GM19035 (cell line): ENCODE measurements around the gene C2orf76.

Experiments used
- ATAC-seq: cut with Tn5 transposase; IDR thresholded peaks from one replicate; pipeline ENCODE4 v1.9.1; 2021; ENCODE audit not compliant: unreplicated experiment

Gene C2orf76

GRCh38 chr2:119338826-119339561 is 27.6 kb downstream of the C2orf76 start:
- ATAC-seq, result peak; percentile 98

DNA sequence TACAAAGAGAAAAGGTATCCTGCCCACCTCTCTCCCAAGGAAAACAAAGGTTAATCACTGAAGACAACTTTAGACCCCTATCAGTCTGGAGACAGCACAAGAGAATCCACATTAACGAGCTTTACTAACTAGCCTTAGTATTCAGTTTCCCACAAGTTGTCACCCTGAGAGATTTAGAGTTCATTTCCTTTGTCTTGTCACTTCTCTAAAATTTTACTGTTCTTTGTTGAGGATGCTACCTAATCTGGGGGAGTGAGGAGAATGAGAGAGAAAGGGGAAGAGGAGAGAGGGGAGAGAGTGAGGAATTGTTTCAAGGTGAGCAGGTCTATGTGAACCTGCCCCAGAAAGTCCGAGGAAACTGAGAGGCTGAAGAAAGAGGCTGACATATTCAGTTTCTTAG is 28.4 kb downstream of the C2orf76 start:
- ATAC-seq, result no peak

GRCh38 chr2:119337749-119338148 is 28.9 kb downstream of the C2orf76 start:
- no peak for ATAC-seq

DNA sequence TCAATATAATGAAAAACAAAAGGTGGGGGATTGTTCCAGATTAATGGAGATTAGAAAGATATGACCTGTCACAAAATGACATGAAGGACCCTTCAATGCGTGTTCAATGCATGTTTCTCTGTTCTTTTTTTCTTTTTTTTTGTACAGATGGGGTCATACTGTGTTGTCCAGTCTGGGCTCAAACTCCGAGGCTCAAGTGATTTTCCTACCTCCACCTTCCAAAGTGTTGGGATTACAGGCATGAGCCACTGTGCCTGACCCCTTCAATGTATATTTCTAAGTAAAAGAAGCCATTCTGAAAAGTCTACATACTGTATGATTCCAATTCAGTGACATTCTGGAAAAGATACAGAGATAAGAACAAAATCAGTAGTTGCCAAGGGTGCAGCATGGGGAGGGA is 32.8 kb downstream of the C2orf76 start:
- ATAC-seq, result no peak

GRCh38 chr2:119333360-119333759 is 33.3 kb downstream of the C2orf76 start:
- no peak for ATAC-seq

GRCh38 chr2:119332953-119333352 is 33.7 kb downstream of the C2orf76 start:
- ATAC-seq, result no peak

DNA sequence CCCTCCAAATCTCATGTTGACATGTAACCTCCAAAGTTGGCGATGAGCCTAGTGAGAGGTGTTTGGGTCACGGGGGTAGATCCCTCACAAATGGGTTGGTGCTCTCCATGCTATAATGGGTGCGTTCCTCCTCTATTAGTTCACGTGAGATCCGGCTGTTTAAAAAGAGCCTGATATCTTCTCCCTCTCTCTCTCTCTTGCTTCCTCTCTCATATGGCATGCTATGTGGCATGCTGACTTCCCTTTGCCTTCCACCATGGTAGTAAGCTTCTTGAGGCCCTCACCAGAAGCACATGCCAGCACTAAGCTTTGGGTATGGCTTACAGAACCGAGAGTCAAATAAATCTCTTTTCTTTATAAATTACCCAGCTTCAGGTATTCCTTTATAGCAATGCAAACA is 39.2 kb downstream of the C2orf76 start:
- no peak for ATAC-seq

- no peak for ATAC-seq
Measured at GRCh38 chr2:119326938-119327337, 39.7 kb downstream of the C2orf76 start.

- no peak for ATAC-seq
Measured at GRCh38 chr2:119324685-119325270, 41.9 kb downstream of the C2orf76 start.

- no peak for ATAC-seq
Measured at GRCh38 chr2:119323459-119323858, 43.2 kb downstream of the C2orf76 start.

DNA sequence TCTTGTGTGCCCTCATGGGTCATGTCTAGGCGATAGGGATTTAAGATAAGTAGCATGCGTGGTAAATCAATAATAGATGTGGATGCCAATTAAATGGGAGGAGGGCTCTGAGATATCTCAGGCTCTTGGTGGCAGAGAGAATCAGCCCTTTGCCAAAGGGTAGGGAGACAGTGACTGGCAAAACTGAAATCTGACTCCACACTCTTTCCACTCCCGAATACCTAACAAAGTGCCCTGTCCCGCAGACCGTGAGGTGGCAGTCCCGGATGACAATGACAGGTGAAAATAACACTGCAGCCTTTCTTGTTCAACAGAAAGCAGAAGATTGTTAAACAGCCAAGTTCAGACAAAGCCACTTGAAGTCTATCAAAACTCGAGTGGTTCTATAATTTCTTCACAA is 47.0 kb downstream of the C2orf76 start:
- no peak for ATAC-seq

DNA sequence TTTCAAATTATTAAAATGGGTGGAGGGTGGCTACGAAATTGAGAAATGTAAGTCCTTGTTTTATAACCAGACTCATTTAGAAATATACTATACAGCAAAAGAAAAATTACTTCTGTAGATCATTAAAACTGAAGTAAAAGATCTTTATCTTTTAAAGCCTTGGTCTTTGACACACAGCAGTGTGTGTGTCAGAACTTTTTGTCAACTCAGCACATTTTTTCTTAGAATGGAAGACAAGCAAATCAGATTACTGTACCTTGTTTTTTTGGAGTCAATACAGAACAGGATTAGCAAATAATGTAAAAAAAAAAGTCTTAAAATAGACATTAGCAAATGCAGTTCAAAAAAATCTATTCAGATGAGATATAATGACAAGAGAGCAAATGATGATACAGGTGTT is 49.1 kb downstream of the C2orf76 start:
- no peak for ATAC-seq

DNA sequence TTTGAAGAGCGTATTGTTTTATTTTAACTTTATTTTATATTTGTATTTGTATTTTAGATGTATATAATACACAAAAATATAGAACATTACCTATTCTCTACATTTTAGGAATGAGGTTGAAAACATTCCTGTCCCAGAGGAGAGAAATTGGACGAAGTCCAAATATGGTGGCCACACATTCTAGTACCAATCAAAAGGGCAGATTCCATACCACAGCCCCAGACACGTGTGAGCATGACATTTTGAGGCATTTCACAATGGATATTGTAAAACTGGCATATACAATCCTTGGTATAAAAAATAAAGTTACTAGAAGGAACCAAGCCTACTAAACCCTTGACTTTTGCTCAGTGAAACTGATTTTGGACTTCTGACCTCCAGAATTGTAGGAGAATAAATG is 50.6 kb downstream of the C2orf76 start:
- ATAC-seq, result no peak

- no peak for ATAC-seq
Measured at GRCh38 chr2:119315241-119315925, 51.3 kb downstream of the C2orf76 start.

- ATAC-seq, result no peak
Measured at GRCh38 chr2:119311831-119312230, 54.8 kb downstream of the C2orf76 start.

- no peak for ATAC-seq
Measured at GRCh38 chr2:119311371-119311770, 55.3 kb downstream of the C2orf76 start.

DNA sequence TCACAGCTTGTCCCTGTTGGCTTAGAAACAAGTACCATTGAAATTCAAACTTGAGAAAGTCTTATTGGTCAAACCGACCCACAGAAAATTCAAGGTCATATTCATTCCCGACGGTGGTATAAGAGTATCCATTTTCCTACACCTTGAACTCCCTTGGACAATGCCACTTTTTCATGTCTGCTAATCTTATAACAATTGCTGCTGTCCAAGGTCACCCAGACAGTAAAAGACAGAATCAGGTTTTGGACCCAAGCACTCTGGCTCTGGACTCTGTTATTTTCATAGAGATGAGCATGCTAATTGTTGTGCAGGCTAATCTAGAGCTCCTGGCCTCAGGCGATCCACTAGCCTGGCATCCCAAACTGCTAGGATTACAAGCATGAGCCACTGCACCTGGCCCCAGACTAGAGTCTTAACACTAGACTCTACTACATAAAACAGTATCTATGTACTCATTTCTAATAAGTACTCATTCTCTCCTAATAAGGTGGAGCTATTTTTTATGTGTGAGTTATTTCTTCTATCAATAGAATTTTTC is 57.8 kb downstream of the C2orf76 start:
- no peak for ATAC-seq

GRCh38 chr2:119307419-119308140 is 59.1 kb downstream of the C2orf76 start:
- ATAC-seq, result no peak

DNA sequence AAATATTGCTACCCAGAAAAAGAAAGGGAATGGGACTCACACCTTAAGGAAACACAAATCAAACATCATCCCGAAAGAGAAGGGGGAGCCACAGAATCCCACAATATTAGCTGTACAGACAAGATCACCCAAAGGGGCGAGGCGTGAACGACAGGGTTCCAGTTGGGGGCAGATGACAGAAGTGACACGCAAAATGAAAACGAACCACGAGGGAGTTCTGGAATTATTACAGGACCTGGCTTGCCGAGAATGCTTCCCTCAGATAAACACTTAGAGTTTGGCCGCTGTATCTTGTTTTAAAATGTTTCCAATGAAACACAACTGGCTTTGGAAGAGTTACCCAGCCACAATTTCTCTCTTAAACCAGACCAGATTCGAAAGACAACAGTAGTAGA is 60.4 kb downstream of the C2orf76 start:
- no peak for ATAC-seq

DNA sequence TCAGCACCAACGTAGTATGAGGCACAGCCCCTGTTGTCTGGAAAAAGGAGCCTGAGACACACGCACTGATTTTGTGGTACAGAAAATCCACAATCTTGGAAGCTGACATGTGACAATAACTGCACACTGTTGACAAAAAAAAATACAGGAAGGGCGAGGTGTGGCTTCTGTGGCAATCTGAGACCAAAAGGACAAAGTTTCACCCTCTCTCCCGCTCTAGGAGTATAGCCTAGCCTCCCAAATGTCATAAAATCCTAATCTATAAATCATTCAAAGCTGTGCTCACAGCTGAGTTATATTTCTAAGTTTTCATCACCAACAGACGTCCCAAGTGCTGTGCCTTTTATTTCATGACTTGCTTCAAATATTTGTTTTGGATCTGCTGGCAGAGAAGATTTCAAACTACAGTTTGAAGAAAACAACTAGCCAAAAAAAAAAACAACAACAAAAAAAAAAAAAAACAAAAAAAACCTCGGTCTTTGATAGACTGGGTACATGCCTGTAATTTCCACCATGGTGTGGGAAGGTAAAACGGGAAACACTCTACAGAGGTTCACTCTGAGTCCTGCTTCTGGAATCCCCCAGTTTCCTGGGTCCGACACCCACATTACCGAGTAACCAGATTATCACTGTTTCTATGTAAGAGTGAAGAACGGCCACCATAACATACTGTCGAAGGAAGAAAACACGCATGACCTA is 61.0 kb downstream of the C2orf76 start:
- ATAC-seq, result no peak

- ATAC-seq, result no peak
Measured at GRCh38 chr2:119304847-119305246, 61.8 kb downstream of the C2orf76 start.
